Stimulated activated naive CD8-positive, alpha-beta T cell treated with anti-CD3 and anti-CD28 coated beads, Interleukin-15, amount 100 ng/mL, for 72 hours (primary cell): ENCODE measurements around the gene SLC39A8.
"Not testable (repeated sequence)": the region's sequence is repeated elsewhere in the genome, so short reads cannot be mapped to it uniquely, and the experiment has no call there.

Experiments
- ATAC-seq: fragments of 150-1000 bp; cut with Tn5 transposase; 2 replicates; pipeline ENCODE4 v1.10.0; 2021; ENCODE audit warnings: mild to moderate bottlenecking, moderate library complexity
- DNase-seq, 2 donors: peaks; one replicate each; pipeline ENCODE4 v3.0.0; 2021 to 2022
- H3K27ac Mint-ChIP-seq, 2 donors: one replicate each; pipeline ENCODE4 v1.8.0; 2022; ENCODE audit warnings: mild to moderate bottlenecking in 2 of 2, mixed read lengths in 2 of 2, moderate library complexity in 2 of 2
- H3K27me3 Mint-ChIP-seq: one replicate; pipeline ENCODE4 v1.8.0; 2022; ENCODE audit warnings: mixed read lengths
- H3K4me1 Mint-ChIP-seq: one replicate; pipeline ENCODE4 v1.8.0; 2022; ENCODE audit warnings: mild to moderate bottlenecking, mixed read lengths
- H3K4me3 Mint-ChIP-seq, 2 donors: one replicate each; pipeline ENCODE4 v1.8.0; 2022; ENCODE audit warnings: mild to moderate bottlenecking in 2 of 2, mixed read lengths in 2 of 2, moderate library complexity in 1 of 2
- H3K9me3 Mint-ChIP-seq, 2 donors: one replicate each; pipeline ENCODE4 v1.8.0; 2022; ENCODE audit warnings: mixed read lengths in 2 of 2

The SLC39A8 gene

GRCh38 chr4:102295153-102295862 lies 50.0 kb downstream of the SLC39A8 start:
- Mint-ChIP-seq H3K9me3 (no peaks in the 10 kb centered on the region), H3K4me1 (peaks cover 6% of the 10 kb centered on the region), H3K27ac (no peak overlapping the region), H3K4me3 (no peak overlapping the region), H3K27me3 (no peaks in the 10 kb centered on the region)
- DNase-seq: no peak
- no peak for ATAC-seq

GRCh38 chr4:102288497-102288896 lies 56.8 kb downstream of the SLC39A8 start:
- DNase-seq (no peak), ATAC-seq (no peak)
- Mint-ChIP-seq H3K4me3 (no peak overlapping the region), H3K9me3 (no peaks in the 10 kb centered on the region), H3K27ac (no peak overlapping the region), H3K4me1 (no peaks in the 10 kb centered on the region), H3K27me3 (no peaks in the 10 kb centered on the region)

DNA sequence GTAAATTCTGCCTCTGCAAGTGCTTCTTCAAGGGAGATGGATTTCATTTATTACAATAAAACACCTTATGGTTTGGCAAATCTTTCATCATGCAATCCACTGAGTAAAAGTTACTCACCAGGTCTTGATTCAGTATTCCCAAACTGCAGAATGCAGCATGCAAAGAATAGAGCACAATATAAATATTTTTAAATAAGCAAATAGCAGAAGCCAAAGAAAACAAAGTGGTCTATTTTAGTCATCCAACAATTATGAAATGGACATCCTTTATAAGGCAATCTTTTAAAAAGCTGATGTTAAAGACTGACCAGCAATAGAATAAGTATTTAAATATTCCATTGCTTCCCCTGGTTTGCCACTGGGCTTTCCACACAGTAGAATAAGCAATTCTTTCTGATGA lies 59.5 kb downstream of the SLC39A8 start:
- Mint-ChIP-seq H3K4me3 (no peak overlapping the region), H3K4me1 (peaks cover 8% of the 10 kb centered on the region), H3K27me3 (no peaks in the 10 kb centered on the region), H3K27ac (no peak overlapping the region), H3K9me3 (no peaks in the 10 kb centered on the region)
- no peak for DNase-seq
- ATAC-seq: no peak

- no peak overlapping the region for H3K4me3 Mint-ChIP-seq
- H3K4me1 Mint-ChIP-seq: peaks cover 9% of the 10 kb centered on the region
Observed at GRCh38 chr4:102281171-102281839, 64.0 kb downstream of the SLC39A8 start.

GRCh38 chr4:102273317-102273716 lies 72.0 kb downstream of the SLC39A8 start:
- peaks cover 8 to 14% of the 10 kb centered on the region in 2 donors for H3K9me3 Mint-ChIP-seq
- not testable (repeated sequence) for H3K27me3 Mint-ChIP-seq, ATAC-seq, DNase-seq, H3K27ac Mint-ChIP-seq, H3K4me3 Mint-ChIP-seq, H3K4me1 Mint-ChIP-seq

More at GRCh38 chr4:102281171-102281839, 64.0 kb downstream of the SLC39A8 start:
- peak overlapping the region in 1 of 2 donors; percentile 4 for H3K27ac Mint-ChIP-seq
- DNase-seq (no peak), ATAC-seq (peak; percentile 31)
- peaks cover 10% of the 10 kb centered on the region in 2 donors for H3K9me3 Mint-ChIP-seq
- no peaks in the 10 kb centered on the region for H3K27me3 Mint-ChIP-seq

GRCh38 chr4:102272318-102272717 lies 73.0 kb downstream of the SLC39A8 start:
- Mint-ChIP-seq H3K9me3 (peaks cover 8 to 14% of the 10 kb centered on the region in 2 donors), H3K27me3 (no peaks in the 10 kb centered on the region), H3K27ac (no peak overlapping the region), H3K4me1 (no peaks in the 10 kb centered on the region), H3K4me3 (no peak overlapping the region)
- ATAC-seq: no peak
- DNase-seq: no peak

GRCh38 chr4:102268355-102268754 lies 76.9 kb downstream of the SLC39A8 start:
- Mint-ChIP-seq H3K4me1 (no peaks in the 10 kb centered on the region), H3K4me3 (no peak overlapping the region), H3K9me3 (no peaks in the 10 kb centered on the region), H3K27me3 (no peaks in the 10 kb centered on the region), H3K27ac (no peak overlapping the region)
- no peak for ATAC-seq
- no peak for DNase-seq

GRCh38 chr4:102263024-102263787 lies 82.1 kb downstream of the SLC39A8 start:
- Mint-ChIP-seq H3K9me3 (no peaks in the 10 kb centered on the region), H3K4me3 (no peak overlapping the region), H3K27me3 (no peaks in the 10 kb centered on the region), H3K27ac (no peak overlapping the region), H3K4me1 (peaks cover 6% of the 10 kb centered on the region)
- DNase-seq (no peak), ATAC-seq (peak; percentile 95)

- no peak overlapping the region for H3K27ac Mint-ChIP-seq
Observed at GRCh38 chr4:102259702-102260101, 85.6 kb downstream of the SLC39A8 start.

GRCh38 chr4:102259081-102259480 lies 86.2 kb downstream of the SLC39A8 start:
- DNase-seq (no peak), ATAC-seq (no peak)
- no peaks in the 10 kb centered on the region for H3K27me3 Mint-ChIP-seq
- H3K9me3 Mint-ChIP-seq: no peaks in the 10 kb centered on the region
- peaks cover 6% of the 10 kb centered on the region for H3K4me1 Mint-ChIP-seq
- no peak overlapping the region for H3K4me3 Mint-ChIP-seq
- peak overlapping the region in 1 of 2 donors; percentile 82 for H3K27ac Mint-ChIP-seq

More at GRCh38 chr4:102259702-102260101, 85.6 kb downstream of the SLC39A8 start:
- no peak overlapping the region for H3K4me3 Mint-ChIP-seq
- no peaks in the 10 kb centered on the region for H3K9me3 Mint-ChIP-seq
- H3K4me1 Mint-ChIP-seq: peaks cover 6% of the 10 kb centered on the region
- DNase-seq (no peak), ATAC-seq (no peak)
- H3K27me3 Mint-ChIP-seq: no peaks in the 10 kb centered on the region

GRCh38 chr4:102256321-102256720 lies 89.0 kb downstream of the SLC39A8 start:
- no peaks in the 10 kb centered on the region for H3K27me3 Mint-ChIP-seq
- H3K4me3 Mint-ChIP-seq: no peak overlapping the region
- no peaks in the 10 kb centered on the region for H3K9me3 Mint-ChIP-seq
- no peak for DNase-seq
- no peak overlapping the region for H3K27ac Mint-ChIP-seq
- no peak for ATAC-seq
- H3K4me1 Mint-ChIP-seq: no peaks in the 10 kb centered on the region

- no peak overlapping the region for H3K4me3 Mint-ChIP-seq
- ATAC-seq (no peak), DNase-seq (no peak)
- H3K9me3 Mint-ChIP-seq: no peaks in the 10 kb centered on the region
- no peaks in the 10 kb centered on the region for H3K4me1 Mint-ChIP-seq
- H3K27ac Mint-ChIP-seq: no peak overlapping the region
- H3K27me3 Mint-ChIP-seq: no peaks in the 10 kb centered on the region
Observed at GRCh38 chr4:102253860-102254259, 91.4 kb downstream of the SLC39A8 start.

- no peak overlapping the region for H3K27ac Mint-ChIP-seq
- DNase-seq: no peak
- no peaks in the 10 kb centered on the region for H3K9me3 Mint-ChIP-seq
- no peaks in the 10 kb centered on the region for H3K27me3 Mint-ChIP-seq
- H3K4me1 Mint-ChIP-seq: no peaks in the 10 kb centered on the region
- no peak overlapping the region for H3K4me3 Mint-ChIP-seq
- ATAC-seq: no peak
Observed at GRCh38 chr4:102252171-102252570, 93.1 kb downstream of the SLC39A8 start.

DNA sequence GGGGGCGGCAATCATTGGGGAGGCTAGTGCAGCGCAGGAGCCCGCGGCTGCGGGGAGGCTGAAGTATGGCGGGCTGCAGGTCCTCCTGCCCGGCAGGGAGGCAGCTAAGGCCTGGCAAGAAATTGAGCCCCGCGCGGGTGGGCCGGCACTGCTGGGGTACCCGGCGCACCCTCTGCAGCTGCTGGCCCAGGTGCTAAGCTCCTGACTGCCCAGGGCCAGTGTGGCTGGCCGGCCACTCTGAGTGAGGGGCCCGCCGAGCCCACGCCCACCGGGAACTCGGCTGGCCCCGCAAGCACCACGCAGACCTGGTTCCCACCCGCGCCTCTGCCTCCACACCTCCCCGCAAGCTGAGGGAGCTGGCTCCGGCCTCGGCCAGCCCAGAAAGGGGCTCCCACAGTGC lies 94.9 kb downstream of the SLC39A8 start:
- Mint-ChIP-seq H3K27me3 (no peaks in the 10 kb centered on the region), H3K27ac (no peak overlapping the region), H3K4me3 (no peak overlapping the region), H3K9me3 (no peaks in the 10 kb centered on the region), H3K4me1 (no peaks in the 10 kb centered on the region)
- ATAC-seq: peak; percentile 39
- no peak for DNase-seq

GRCh38 chr4:102247041-102247440 lies 98.2 kb downstream of the SLC39A8 start:
- ATAC-seq (no peak), DNase-seq (no peak)
- Mint-ChIP-seq H3K4me1 (no peaks in the 10 kb centered on the region), H3K27me3 (no peaks in the 10 kb centered on the region), H3K4me3 (no peak overlapping the region), H3K27ac (no peak overlapping the region), H3K9me3 (peaks cover 0 to 7% of the 10 kb centered on the region in 2 donors)

- H3K4me1 Mint-ChIP-seq: no peaks in the 10 kb centered on the region
- H3K9me3 Mint-ChIP-seq: peaks cover 0 to 7% of the 10 kb centered on the region in 2 donors
- no peaks in the 10 kb centered on the region for H3K27me3 Mint-ChIP-seq
- no peak overlapping the region for H3K27ac Mint-ChIP-seq
- ATAC-seq (no peak), DNase-seq (no peak)
- H3K4me3 Mint-ChIP-seq: no peak overlapping the region
Observed at GRCh38 chr4:102246416-102246815, 98.9 kb downstream of the SLC39A8 start.
